GM12875 (cell line): Measurements from ENCODE around the gene STK24.
A peak's percentile ranks its signal among the peaks of the same experiment; 100 is the strongest.

Experiments
- H3K4me3 ChIP-seq: one replicate; pipeline ENCODE4 v1.5.1; 2011; ENCODE audit warnings: low read depth, low read length, control low read depth
- CTCF ChIP-seq: IDR thresholded peaks from 2 replicates; pipeline ENCODE4 v1.5.1; 2011; ENCODE audit warnings: low read depth, mild to moderate bottlenecking, control low read depth, inconsistent platforms, low read length, moderate library complexity, borderline replicate concordance; ENCODE audit not compliant: insufficient read depth

The STK24 gene

GRCh38 chr13:98471934-98472333 is 105.0 kb downstream of the STK24 start:
- no peak for TF ChIP-seq CTCF
- no peak overlapping the region for H3K4me3 ChIP-seq

GRCh38 chr13:98470920-98471319 is 106.0 kb downstream of the STK24 start:
- no peak for TF ChIP-seq CTCF
- no peak overlapping the region for H3K4me3 ChIP-seq

DNA sequence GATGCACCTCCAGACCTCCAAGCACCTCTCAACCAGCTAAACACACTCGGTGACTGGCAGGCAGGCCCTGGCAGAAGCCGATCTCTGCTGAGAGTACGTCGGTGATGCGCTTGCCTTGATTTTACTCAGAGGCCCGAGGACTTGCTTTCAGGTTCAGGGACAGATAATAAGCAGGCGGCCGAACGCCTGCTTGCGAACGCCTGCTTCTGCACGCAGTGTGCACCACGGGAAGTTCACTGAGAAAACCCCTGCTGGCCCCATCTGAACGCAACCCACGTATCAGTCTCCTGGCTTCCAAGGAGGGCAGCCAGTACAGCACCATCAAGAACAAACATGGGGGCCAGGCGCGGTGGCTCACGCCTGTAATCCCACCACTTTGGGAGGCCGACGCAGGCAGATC is 108.0 kb downstream of the STK24 start:
- H3K4me3 ChIP-seq: no peak overlapping the region
- TF ChIP-seq CTCF: no peak

DNA sequence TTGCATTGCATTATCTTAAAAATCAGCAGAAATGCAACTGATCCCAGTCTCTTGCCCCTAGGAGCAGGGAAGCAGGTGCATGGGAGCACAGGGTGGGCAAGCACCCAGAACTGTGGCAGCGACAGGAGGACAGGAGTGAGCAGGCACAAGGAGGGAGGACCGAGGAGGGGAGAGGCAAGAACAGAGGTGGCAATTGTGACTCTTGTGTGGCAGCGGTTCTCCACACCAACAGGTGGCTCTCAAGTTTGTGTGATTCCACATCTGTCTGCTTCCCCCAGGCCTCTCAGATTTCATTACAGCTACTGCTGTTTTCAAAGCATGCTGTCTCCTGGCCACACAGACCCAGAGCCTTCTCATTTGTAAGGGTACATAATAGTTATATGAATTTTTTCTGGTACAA is 108.5 kb downstream of the STK24 start:
- no peak overlapping the region for H3K4me3 ChIP-seq
- no peak for TF ChIP-seq CTCF

DNA sequence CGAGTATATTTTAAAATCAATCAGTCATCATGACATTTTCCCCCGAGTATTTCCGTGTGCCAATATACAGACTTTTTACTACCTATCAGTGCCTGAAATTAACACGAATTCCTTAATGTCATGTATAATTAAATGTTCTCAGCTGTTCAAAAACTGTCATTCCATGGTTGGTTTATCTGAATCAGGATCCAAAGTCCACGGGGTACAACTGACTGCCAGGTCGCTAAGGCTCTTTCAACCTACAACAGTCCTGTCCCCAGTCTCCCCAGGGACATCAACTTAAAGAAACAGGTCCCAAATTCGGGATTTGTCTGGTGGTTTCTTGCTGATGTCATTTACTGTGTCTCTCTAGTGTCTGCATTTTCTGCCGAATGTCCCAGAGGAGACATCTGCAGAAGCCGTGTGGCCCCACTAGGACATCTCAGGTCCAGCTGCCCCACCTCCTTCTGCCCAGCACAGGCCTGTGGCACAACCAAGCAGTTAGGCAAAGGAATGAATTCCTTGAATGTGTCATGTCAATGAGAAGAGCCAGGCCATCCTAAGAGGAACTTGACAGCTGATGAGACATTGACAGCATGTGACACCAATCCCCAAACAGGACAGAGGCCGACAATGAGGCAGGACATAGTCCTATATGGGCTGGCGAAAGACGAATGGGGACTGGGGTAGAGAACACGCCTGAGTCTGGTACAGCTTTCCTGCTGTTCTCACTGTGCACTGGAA is 109.5 kb downstream of the STK24 start:
- no peak overlapping the region for H3K4me3 ChIP-seq
- TF ChIP-seq CTCF: no peak

DNA sequence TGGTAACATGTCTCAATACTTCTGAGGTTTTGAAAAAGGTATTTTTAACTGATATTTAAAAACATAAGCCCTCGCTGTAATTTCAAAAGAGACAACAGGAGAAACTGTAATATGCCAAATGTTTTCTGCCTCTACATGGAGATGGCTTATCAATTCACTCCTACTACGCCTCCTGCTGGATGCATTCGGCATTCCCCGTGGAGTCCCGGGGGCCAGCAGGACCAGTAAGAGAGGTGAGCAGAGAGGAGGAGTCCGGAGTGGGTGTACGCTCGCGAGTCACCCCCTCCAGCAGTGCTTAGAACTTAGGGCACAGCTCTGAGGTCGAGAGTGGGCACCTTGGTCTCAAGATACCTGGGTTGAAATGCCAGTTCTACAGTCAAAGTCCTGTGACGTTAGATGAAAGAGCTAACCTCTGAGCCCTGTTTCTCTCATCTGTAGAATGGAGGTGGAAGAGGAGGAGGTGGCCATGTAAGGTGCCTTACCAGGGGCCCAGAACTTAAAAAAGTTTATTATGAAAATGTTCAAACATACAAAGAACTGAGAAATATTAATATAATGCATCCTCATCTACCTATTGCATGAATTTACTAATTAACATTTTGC is 110.2 kb downstream of the STK24 start:
- TF ChIP-seq CTCF: peak; percentile 60; the same call in 1 of the 2 replicates
- no peak overlapping the region for H3K4me3 ChIP-seq

- H3K4me3 ChIP-seq: no peak overlapping the region
- TF ChIP-seq CTCF: no peak
Observed at GRCh38 chr13:98462946-98463345, 114.0 kb downstream of the STK24 start.
